ENCODE measurements around the gene RPL18A.

DNA sequence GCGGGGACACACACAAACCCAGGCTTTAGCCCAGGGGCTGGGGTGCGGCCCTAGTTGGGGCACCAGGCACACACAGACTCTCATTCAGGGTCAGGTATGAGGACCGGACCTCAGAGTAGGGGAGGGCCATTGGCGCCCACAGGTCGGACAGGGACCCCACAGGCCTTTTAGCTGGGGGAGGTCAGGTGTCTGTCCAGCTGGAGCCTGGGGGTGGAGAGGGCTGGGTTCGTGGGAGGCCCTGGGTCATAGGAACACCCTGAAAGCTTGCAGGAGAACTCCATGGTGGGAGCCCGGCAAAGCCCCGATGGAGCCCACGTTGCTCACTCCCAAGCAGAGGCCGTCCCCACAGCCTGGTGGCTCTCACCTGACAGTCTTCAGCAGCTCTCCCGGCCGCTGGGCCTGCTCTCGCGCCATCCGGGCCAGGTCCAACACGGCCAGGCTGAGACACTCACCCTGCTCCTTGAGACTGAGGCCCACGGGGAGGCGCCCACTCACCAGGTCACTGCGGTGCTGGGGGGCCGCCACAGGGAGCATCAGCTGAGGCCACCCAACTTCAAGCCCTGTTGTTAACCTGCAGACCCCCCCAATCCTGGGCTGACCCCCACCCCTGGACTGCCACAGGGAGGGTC is 16.9 kb upstream of the RPL18A start:
- TF ChIP-seq, protein P1, sequence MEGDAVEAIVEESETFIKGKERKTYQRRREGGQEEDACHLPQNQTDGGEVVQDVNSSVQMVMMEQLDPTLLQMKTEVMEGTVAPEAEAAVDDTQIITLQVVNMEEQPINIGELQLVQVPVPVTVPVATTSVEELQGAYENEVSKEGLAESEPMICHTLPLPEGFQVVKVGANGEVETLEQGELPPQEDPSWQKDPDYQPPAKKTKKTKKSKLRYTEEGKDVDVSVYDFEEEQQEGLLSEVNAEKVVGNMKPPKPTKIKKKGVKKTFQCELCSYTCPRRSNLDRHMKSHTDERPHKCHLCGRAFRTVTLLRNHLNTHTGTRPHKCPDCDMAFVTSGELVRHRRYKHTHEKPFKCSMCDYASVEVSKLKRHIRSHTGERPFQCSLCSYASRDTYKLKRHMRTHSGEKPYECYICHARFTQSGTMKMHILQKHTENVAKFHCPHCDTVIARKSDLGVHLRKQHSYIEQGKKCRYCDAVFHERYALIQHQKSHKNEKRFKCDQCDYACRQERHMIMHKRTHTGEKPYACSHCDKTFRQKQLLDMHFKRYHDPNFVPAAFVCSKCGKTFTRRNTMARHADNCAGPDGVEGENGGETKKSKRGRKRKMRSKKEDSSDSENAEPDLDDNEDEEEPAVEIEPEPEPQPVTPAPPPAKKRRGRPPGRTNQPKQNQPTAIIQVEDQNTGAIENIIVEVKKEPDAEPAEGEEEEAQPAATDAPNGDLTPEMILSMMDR (IDR thresholded peaks at IDR 0.05): no peak
- TF ChIP-seq EP300 (IDR thresholded peaks at IDR 0.05) (no peak), POLR2AphosphoS5 (IDR thresholded peaks at IDR 0.05) (no peak)

Data from upper lobe of left lung (tissue), 4 donors.